Effector memory CD8-positive, alpha-beta T cell (primary cell): Measurements from ENCODE around the gene COL19A1.

Source experiments
- ATAC-seq: fragments of 150-1000 bp; cut with Tn5 transposase; replicated peaks from 2 replicates; pipeline ENCODE4 v1.10.0; 2021; ENCODE audit warnings: mild to moderate bottlenecking, moderate library complexity
- DNase-seq, 3 experiments: peaks; one replicate each; pipeline ENCODE4 v3.0.0; 2021
- H3K27ac Mint-ChIP-seq, 2 donors: one replicate each; pipeline ENCODE4 v1.8.0; 2022; ENCODE audit warnings: mild to moderate bottlenecking in 2 of 2, mixed read lengths in 2 of 2, moderate library complexity in 2 of 2
- H3K27me3 Mint-ChIP-seq, 2 donors: one replicate each; pipeline ENCODE4 v1.8.0; 2022; ENCODE audit warnings: mixed read lengths in 2 of 2
- H3K36me3 Mint-ChIP-seq: one replicate; pipeline ENCODE4 v1.8.0; 2022; ENCODE audit warnings: mild to moderate bottlenecking, moderate library complexity, mixed read lengths; ENCODE audit not compliant: insufficient read depth
- H3K4me1 Mint-ChIP-seq, 2 donors: one replicate each; pipeline ENCODE4 v1.8.0; 2022; ENCODE audit warnings: low read depth in 2 of 2, mixed read lengths in 2 of 2
- H3K4me3 Mint-ChIP-seq, 2 donors: one replicate each; pipeline ENCODE4 v1.8.0; 2022; ENCODE audit warnings: mild to moderate bottlenecking in 2 of 2, mixed read lengths in 2 of 2, moderate library complexity in 2 of 2
- H3K9me3 Mint-ChIP-seq, 2 donors: one replicate each; pipeline ENCODE4 v1.8.0; 2022; ENCODE audit warnings: mixed read lengths in 2 of 2

Gene COL19A1

DNA sequence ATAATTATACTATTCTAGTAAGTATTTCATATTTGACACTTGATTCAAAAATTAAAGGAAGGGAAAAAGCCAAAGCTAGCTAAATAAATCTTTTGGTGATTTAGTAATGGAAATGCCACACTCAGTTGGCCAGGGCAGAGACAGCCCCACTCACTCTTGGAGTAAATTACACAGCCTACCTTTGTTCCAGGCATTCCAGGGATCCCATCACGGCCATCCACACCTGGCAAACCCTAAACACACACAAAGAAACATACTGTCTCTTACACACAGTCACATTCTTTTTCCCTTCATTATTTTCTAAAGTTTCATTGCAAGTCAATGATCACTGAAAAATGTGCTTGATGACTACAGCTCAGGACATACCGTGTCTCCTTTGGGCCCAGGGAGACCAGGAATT is 388.4 kb downstream of the COL19A1 start:
- Mint-ChIP-seq H3K27me3 (peaks cover 0 to 6% of the 10 kb centered on the region in 2 donors), H3K9me3 (no peaks in the 10 kb centered on the region), H3K27ac (no peak overlapping the region), H3K36me3 (peaks cover 2% of the 10 kb centered on the region), H3K4me1 (no peaks in the 10 kb centered on the region), H3K4me3 (no peak overlapping the region)
- no peak for DNase-seq
- ATAC-seq, result no peak

DNA sequence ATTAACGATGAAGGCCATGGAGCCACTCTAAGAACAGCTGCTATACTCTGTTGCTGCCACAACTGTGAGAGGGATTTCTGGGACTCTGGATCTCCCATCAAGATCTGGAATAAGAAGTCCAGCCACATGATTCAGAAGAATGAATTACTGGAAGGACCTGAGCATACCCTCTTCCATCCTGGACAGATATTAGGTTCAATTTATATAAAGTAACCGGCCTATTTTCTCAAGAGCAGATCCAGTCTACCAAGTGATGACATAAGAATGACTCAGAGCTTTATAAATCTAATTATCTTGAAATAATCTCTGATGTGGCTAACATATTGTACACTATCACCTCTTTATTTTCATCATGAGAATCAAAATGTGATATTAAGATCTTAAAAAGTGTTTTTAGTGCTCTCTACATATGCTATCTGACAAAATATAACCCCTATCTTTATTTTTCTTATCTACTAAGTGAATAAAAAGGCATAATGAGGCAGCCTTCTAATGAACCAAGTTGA is 391.5 kb downstream of the COL19A1 start:
- Mint-ChIP-seq H3K4me1 (no peaks in the 10 kb centered on the region), H3K36me3 (peaks cover 3% of the 10 kb centered on the region), H3K4me3 (no peak overlapping the region), H3K27me3 (no peaks in the 10 kb centered on the region), H3K9me3 (no peaks in the 10 kb centered on the region), H3K27ac (no peak overlapping the region)
- no peak for ATAC-seq
- DNase-seq, result no peak

GRCh38 chr6:70258483-70258882 is 392.1 kb downstream of the COL19A1 start:
- no peak for DNase-seq
- ATAC-seq, result no peak
- no peak overlapping the region for H3K4me3 Mint-ChIP-seq
- peaks cover 3% of the 10 kb centered on the region for H3K36me3 Mint-ChIP-seq
- H3K27ac Mint-ChIP-seq, result no peak overlapping the region
- no peaks in the 10 kb centered on the region for H3K9me3 Mint-ChIP-seq
- no peaks in the 10 kb centered on the region for H3K27me3 Mint-ChIP-seq
- no peaks in the 10 kb centered on the region for H3K4me1 Mint-ChIP-seq
